ENCODE measurements around the gene PNPLA8.
A peak's percentile ranks its signal among the peaks of the same experiment; 100 is the strongest.
"Not testable (repeated sequence)": the region's sequence is repeated elsewhere in the genome, so short reads cannot be mapped to it uniquely, and the experiment has no call there.

The PNPLA8 gene

DNA sequence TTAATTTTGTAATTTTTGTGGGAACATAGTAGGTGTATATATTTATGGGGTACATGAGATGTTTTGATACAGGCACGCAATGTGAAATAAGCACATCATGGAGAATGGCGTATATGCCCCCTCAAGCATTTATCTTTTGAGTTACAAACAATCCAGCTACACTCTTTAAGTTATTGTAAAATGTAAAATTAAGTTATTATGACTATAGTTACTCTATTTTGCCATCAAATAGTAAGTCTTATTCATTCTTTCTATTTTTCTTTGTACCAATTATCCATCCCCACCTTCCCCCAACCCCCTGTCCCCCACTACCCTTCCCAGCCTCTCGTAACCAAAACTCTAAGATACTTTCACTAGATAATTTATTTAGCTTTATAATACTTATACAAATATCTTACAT is 7.8 kb upstream of the PNPLA8 start:
- DNase-seq (ENCODE audit: low spot score): no peak

GRCh38 chr7:108529341-108529740 is 3.4 kb upstream of the PNPLA8 start:
- DNase-seq (ENCODE audit: low spot score): no peak

- no peak for DNase-seq (ENCODE audit: low spot score)
These were observed 2.3 kb upstream of the PNPLA8 start for GRCh38 chr7:108528183-108528712.

GRCh38 chr7:108526768-108527017 is 758 bp upstream of the PNPLA8 start:
- no peak for DNase-seq (ENCODE audit: low spot score)

- DNase-seq (ENCODE audit: low spot score): peak; percentile 63
These were observed 479 bp downstream of the PNPLA8 start for GRCh38 chr7:108525327-108525984.

GRCh38 chr7:108522780-108523179 is 3.2 kb downstream of the PNPLA8 start:
- DNase-seq (ENCODE audit: low spot score): no peak

DNA sequence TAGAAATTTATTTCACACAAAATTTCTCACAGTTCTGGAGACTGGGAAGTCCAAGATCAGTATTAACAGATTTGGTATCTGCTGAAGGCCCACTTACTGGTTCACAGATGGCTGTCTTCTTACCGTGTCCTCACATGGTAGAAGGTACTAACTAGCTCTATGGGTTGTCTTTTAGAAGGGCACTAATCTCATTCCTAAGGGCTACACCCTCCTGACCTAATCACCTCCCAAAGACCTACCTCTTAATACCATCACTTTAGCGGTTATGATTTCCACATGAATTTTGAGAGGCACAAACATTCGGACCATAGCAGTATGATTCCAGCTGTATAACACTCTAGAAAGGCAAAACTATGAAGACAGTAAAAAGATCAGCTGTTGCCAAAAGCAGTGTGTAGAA is 8.0 kb downstream of the PNPLA8 start:
- no peak for DNase-seq (ENCODE audit: low spot score)

GRCh38 chr7:108515630-108516029 is 10.3 kb downstream of the PNPLA8 start:
- DNase-seq (ENCODE audit: low spot score): no peak

DNA sequence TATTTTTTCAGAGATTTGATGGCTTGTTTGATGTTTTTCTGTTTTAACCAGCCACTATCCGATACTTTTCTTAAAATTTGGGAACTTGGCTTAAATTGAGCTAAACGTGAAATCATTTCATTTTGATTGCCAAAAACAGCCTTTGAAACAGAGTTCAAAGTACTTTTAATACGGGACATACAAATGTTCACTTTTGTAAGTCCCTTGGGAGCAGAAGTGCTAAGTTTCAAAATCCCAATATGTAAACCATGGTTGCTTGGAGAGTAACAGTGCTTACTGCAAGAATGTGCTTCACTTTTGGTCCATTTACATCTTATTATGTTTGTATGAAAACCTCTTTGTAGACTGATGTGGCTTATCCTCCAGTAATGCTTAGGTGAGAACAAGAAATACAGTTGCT is 10.9 kb downstream of the PNPLA8 start:
- no peak for DNase-seq (ENCODE audit: low spot score)

DNA sequence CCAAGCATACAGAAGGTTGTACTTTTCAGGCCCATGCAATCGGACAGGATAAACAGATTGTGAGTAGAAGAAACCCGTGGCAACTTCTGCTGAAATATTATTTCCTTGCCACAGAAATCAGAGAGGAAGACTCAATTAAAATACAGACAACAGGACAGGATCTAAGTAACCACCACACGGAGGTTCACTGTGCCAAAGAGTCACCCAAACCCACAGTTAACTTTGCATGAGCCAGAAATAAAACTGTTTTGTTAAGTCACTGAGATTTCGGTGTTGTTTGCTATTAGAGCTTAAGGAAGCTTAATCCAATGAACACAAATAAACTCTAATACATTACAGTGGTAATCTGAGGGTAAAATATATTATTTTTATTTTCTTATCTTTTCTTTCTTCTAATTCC is 14.0 kb downstream of the PNPLA8 start:
- no peak for DNase-seq (ENCODE audit: low spot score)

DNA sequence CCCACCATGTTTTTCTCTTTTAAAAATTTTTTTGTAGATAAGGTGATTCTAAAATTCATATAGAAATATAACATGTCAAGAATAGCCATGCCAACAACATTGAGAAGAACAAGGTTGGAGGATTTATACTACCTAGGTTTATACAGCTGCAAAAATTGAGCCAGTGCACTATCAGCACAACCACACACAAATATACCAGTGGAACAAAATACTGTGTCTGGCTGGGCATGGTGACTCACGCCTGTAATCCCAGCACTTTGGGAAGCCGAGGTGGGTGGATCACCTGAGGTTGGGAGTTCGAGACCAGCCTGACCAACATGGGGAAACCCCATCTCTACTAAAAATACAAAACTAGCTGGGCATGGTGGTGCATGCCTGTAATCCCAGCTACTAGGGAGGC is 21.4 kb downstream of the PNPLA8 start:
- DNase-seq (ENCODE audit: low spot score): not testable (repeated sequence)

DNA sequence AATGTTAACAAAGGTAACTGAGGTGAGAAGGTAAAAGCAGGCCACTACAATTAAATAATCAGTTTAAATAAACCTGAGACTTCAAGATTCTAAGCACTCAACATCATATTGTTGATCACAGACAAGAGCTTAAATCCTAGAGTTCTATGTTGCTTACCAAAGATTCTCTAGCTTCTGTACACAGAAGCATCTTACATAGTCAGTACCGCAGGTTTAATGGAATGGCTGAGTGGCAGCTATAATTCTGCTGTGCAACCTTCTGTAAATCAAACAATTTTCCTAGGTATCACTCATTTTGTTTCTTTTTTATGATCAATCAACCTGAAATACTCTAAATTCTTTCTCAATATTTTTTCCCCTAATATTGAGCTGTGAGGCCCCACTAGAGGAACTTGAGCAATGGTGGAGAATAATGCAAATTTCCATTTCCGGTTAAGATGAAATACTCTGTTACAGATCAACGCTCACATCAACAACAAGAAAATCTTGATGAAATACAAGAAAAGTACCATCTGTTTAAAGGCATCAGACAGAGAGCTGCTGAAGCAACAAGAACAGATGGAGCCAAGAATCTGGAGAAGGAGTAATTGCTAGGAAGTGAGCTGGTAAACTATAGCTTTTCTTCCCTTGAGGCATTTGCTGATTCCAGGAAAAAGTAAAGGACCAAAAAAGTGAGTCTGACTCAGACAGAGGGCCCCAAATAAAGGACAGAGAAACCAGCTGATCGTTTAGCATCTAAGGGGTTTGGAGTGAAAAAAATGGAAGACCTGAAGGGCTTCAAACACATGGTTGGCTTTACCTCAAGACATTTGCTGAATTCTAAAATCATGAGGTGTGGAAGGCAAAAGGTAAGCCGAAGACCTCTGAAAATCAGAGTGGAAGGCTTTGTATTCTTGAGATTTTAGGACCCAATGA is 22.6 kb downstream of the PNPLA8 start:
- no peak for DNase-seq (ENCODE audit: low spot score)

- DNase-seq (ENCODE audit: low spot score): no peak
These were observed 26.4 kb downstream of the PNPLA8 start for GRCh38 chr7:108499566-108499965.

DNA sequence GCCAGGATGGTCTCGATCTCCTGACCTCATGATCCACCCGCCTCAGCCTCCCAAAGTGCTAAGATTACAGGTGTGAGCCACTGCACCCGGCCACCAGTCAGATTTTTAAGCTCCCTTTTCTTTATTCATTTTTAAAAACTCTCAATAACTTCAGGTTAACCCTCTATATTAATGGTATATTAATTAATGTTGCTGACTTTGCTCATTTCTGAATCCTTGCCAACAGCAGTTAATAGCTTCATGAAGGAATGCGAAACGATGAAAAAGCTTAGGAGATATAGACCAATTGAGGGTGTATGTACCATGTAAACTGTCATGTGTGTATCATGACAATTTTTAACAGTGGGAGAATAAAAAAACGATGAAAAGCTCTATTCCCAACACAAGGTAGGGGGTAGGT is 27.5 kb downstream of the PNPLA8 start:
- no peak for DNase-seq (ENCODE audit: low spot score)

- DNase-seq (ENCODE audit: low spot score): peak; percentile 79
These were observed 28.7 kb downstream of the PNPLA8 start for GRCh38 chr7:108497082-108497725.

DNA sequence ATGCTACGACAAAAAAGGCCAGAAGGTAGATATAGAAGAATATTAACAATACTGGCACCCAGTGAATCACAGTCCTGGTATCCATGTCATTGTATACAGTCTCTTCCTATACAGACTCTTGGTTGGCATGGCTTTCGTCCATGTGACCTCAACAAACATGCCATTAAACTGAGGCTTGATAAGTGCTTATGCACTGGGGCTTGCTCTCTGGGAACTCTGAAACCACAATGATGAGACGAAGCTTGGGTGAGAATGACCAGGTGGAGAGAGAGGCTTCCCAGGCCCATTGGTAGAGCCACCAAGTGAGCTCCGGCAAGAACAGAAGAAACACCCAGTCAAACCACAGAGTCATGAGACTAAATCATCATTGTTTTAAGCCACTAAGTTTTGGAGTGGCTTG is 33.2 kb downstream of the PNPLA8 start:
- DNase-seq (ENCODE audit: low spot score): no peak

GRCh38 chr7:108488768-108489538 is 37.0 kb downstream of the PNPLA8 start:
- DNase-seq (ENCODE audit: low spot score): peak; percentile 27

- no peak for DNase-seq (ENCODE audit: low spot score)
These were observed 38.3 kb downstream of the PNPLA8 start for GRCh38 chr7:108487646-108488045.

DNA sequence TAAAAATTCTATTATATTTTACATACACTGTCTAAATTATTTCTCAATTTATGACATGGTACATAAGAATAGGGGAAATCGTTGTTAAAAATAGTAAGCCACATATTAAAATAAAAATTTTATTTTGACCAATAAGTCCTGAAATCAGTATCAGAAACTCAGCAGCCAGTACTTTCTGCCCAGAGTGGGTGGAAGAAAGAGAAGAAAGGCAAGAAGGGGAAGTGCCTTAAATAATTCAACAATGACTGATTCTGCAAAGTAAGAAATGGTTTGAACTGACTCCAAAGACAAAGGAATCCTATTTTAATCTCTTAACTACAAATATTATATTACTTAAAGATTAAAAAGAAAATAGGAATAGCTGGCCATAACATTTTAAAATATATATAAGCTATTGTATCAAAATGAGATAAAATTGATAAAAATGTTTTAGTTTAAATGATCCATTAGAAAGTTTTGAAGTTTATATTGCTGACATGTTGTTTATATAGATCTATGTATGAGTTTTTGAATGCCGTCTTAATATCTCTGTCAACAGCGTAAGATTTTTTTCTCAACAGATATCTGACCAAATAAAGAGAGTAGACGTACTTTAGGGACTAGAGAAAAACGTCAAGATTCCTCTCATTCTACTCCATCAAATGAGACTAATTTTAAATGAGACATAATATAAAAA is 39.5 kb downstream of the PNPLA8 start:
- no peak for DNase-seq (ENCODE audit: low spot score)

DNA sequence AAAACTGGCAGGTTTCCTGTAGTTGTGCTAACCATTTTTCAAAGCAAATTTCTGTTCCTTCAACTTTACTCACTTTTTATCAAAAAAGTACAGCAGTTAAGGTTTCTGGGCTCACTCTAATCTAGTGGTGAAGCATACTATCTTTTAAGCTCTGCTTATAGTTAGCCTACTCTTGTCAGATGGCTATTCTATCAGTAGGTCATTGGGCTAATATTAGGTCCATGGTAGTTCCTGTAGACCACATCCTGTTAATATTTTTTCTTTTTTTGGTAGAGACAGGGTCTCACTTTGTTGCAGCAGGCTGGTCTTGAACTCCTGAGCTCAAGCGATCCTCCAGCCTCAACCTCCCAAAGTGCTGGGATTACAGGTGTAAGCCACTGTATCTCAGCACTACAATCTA is 41.8 kb downstream of the PNPLA8 start:
- DNase-seq (ENCODE audit: low spot score): no peak

DNA sequence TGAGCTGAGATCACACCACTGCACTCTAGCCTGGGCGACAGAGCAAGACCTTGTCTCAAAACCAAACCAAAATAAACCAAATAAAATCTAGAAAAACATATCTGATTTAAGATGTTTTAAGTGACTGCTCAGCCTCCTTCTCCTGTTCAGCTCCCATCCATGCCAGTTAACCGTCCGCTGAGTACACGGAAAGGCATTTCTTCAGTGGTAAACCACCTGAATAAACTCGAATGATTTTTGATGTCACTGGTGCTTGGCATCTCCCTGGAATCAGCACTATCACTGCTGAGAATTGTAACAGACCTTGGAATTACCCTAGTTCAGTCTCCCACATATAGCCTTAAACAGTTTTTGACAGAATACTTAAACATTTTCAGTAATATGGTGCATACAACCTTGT is 45.6 kb downstream of the PNPLA8 start:
- no peak for DNase-seq (ENCODE audit: low spot score)

- DNase-seq (ENCODE audit: low spot score): no peak
These were observed 46.2 kb downstream of the PNPLA8 start for GRCh38 chr7:108479751-108480150.

Data from hematopoietic multipotent progenitor cell treated with erythropoietin and hydrocortisone succinate and interleukin-3 and kit ligand, for 17 days (in vitro differentiated cells).